Panc1 (cell line): ENCODE measurements around the gene RNF167.

Experiments
- POLR2AphosphoS5 ChIP-seq: IDR thresholded peaks from 2 replicates; pipeline ENCODE4 v1.6.1; 2012; ENCODE audit warnings: mild to moderate bottlenecking, low read depth, low read length, moderate library complexity
- TF ChIP-seq, protein P1 (sequence below): fragments of 450-650 bp; IDR thresholded peaks from 2 replicates; pipeline ENCODE4 v1.5.1; 2017; ENCODE audit warnings: mild to moderate bottlenecking
- TF ChIP-seq, protein P2 (sequence below), 2 experiments: IDR thresholded peaks; 2 replicates each; pipeline ENCODE4 v1.6.1; 2011 to 2012; ENCODE audit warnings: low read depth in 2 of 2, control low read depth in 1 of 2, low read length in 1 of 2, mild to moderate bottlenecking in 1 of 2, moderate library complexity in 1 of 2; ENCODE audit not compliant: insufficient read depth in 1 of 2

DNA sequence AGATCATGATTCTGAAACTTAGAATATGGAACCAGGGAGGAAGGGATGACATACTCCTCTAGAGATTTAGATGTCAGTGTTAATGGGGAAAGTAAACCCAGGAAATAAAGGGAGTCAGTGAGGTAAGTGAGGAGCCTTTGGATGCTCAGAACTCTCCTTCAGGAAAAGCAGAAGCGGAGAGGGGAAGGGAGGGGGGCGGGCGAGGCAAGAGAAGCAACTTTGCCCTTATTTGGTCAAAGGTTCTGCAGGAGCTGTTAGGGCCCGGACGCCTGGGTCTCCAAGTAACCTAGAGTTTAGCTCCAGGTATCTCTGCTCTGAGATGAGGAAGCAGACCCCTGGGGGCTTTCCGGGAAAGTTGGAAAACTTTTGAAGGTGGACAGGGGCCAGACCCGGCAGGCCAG, 6.9 kb downstream of the RNF167 start:
- TF ChIP-seq, protein P1, sequence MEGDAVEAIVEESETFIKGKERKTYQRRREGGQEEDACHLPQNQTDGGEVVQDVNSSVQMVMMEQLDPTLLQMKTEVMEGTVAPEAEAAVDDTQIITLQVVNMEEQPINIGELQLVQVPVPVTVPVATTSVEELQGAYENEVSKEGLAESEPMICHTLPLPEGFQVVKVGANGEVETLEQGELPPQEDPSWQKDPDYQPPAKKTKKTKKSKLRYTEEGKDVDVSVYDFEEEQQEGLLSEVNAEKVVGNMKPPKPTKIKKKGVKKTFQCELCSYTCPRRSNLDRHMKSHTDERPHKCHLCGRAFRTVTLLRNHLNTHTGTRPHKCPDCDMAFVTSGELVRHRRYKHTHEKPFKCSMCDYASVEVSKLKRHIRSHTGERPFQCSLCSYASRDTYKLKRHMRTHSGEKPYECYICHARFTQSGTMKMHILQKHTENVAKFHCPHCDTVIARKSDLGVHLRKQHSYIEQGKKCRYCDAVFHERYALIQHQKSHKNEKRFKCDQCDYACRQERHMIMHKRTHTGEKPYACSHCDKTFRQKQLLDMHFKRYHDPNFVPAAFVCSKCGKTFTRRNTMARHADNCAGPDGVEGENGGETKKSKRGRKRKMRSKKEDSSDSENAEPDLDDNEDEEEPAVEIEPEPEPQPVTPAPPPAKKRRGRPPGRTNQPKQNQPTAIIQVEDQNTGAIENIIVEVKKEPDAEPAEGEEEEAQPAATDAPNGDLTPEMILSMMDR: no peak
- TF ChIP-seq POLR2AphosphoS5: peak; percentile 2; the same call in 1 of the 2 replicates
- TF ChIP-seq, protein P2, sequence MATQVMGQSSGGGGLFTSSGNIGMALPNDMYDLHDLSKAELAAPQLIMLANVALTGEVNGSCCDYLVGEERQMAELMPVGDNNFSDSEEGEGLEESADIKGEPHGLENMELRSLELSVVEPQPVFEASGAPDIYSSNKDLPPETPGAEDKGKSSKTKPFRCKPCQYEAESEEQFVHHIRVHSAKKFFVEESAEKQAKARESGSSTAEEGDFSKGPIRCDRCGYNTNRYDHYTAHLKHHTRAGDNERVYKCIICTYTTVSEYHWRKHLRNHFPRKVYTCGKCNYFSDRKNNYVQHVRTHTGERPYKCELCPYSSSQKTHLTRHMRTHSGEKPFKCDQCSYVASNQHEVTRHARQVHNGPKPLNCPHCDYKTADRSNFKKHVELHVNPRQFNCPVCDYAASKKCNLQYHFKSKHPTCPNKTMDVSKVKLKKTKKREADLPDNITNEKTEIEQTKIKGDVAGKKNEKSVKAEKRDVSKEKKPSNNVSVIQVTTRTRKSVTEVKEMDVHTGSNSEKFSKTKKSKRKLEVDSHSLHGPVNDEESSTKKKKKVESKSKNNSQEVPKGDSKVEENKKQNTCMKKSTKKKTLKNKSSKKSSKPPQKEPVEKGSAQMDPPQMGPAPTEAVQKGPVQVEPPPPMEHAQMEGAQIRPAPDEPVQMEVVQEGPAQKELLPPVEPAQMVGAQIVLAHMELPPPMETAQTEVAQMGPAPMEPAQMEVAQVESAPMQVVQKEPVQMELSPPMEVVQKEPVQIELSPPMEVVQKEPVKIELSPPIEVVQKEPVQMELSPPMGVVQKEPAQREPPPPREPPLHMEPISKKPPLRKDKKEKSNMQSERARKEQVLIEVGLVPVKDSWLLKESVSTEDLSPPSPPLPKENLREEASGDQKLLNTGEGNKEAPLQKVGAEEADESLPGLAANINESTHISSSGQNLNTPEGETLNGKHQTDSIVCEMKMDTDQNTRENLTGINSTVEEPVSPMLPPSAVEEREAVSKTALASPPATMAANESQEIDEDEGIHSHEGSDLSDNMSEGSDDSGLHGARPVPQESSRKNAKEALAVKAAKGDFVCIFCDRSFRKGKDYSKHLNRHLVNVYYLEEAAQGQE (IDR thresholded peaks at IDR 0.05; ENCODE audit: insufficient read depth in 1 of 2, low read depth in 2 of 2, low read length in 1 of 2): no peak
